ENCODE measurements around the gene TMEM200B. TPM values are rescaled to one million over a fixed set of nuclear protein-coding genes. Genes with fewer than 3 reads are reported as not detected.
A peak's percentile ranks its signal among the peaks of the same experiment; 100 is the strongest.

TMEM200B gene
- total RNA-seq, 1 donor from 2014 or later, result 2.1 TPM

GRCh38 chr1:29124366-29125236 is 898 bp upstream of the TMEM200B start:
- Histone ChIP-seq H3K4me3 (ENCODE audit: low read depth, low read length) (peak overlapping the region; percentile 64), H3K36me3 (ENCODE audit: control insufficient read depth, insufficient read depth, low read length) (no peaks in the 10 kb centered on the region), H3K27me3 (ENCODE audit: control insufficient read depth, insufficient read depth, low read length) (peaks cover 8% of the 10 kb centered on the region)
- peak; percentile 63 for TF ChIP-seq CTCF (IDR thresholded peaks at IDR 0.05; ENCODE audit: insufficient read depth, low read length, poor library complexity, severe bottlenecking)
- no peak for DNase-seq (ENCODE audit: low read depth)

GRCh38 chr1:29123053-29123886 is 433 bp downstream of the TMEM200B start:
- no peak for DNase-seq (ENCODE audit: low read depth)

GRCh38 chr1:29122682-29123052 is 1.0 kb downstream of the TMEM200B start:
- Histone ChIP-seq H3K36me3 (ENCODE audit: control insufficient read depth, insufficient read depth, low read length) (no peaks in the 10 kb centered on the region), H3K27me3 (ENCODE audit: control insufficient read depth, insufficient read depth, low read length) (peaks cover 8% of the 10 kb centered on the region), H3K4me3 (ENCODE audit: low read depth, low read length) (peak overlapping the region; percentile 64)
- DNase-seq (ENCODE audit: low read depth), result no peak
- TF ChIP-seq CTCF (IDR thresholded peaks at IDR 0.05; ENCODE audit: insufficient read depth, low read length, poor library complexity, severe bottlenecking), result no peak

More at GRCh38 chr1:29123053-29123886, 433 bp downstream of the TMEM200B start:
- no peak for TF ChIP-seq CTCF (IDR thresholded peaks at IDR 0.05; ENCODE audit: insufficient read depth, low read length, poor library complexity, severe bottlenecking)
- Histone ChIP-seq H3K4me3 (ENCODE audit: low read depth, low read length) (peak overlapping the region; percentile 64), H3K36me3 (ENCODE audit: control insufficient read depth, insufficient read depth, low read length) (no peaks in the 10 kb centered on the region), H3K27me3 (ENCODE audit: control insufficient read depth, insufficient read depth, low read length) (peaks cover 8% of the 10 kb centered on the region)

- H3K36me3 ChIP-seq (ENCODE audit: control insufficient read depth, insufficient read depth, low read length), result no peaks in the 10 kb centered on the region
- no peak for DNase-seq (ENCODE audit: low read depth)
- TF ChIP-seq CTCF (IDR thresholded peaks at IDR 0.05; ENCODE audit: insufficient read depth, low read length, poor library complexity, severe bottlenecking), result no peak
These were observed 1.6 kb downstream of the TMEM200B start for GRCh38 chr1:29121936-29122681.

GRCh38 chr1:29121516-29121935 is 2.2 kb downstream of the TMEM200B start:
- TF ChIP-seq CTCF (IDR thresholded peaks at IDR 0.05; ENCODE audit: insufficient read depth, low read length, poor library complexity, severe bottlenecking), result no peak
- no peak for DNase-seq (ENCODE audit: low read depth)
- Histone ChIP-seq H3K36me3 (ENCODE audit: control insufficient read depth, insufficient read depth, low read length) (no peaks in the 10 kb centered on the region), H3K4me3 (ENCODE audit: low read depth, low read length) (peak overlapping the region; percentile 64), H3K27me3 (ENCODE audit: control insufficient read depth, insufficient read depth, low read length) (peaks cover 8% of the 10 kb centered on the region)

More at GRCh38 chr1:29121936-29122681, 1.6 kb downstream of the TMEM200B start:
- Histone ChIP-seq H3K27me3 (ENCODE audit: control insufficient read depth, insufficient read depth, low read length) (peaks cover 8% of the 10 kb centered on the region), H3K4me3 (ENCODE audit: low read depth, low read length) (peak overlapping the region; percentile 64)

Data from kidney epithelial cell (primary cell).